Jurkat, Clone E6-1 (cell line): ENCODE results near the gene RBBP8NL.

Experiments
- DNase-seq: peaks from one replicate; pipeline ENCODE4 v3.0.0-alpha.2; 2011; ENCODE audit warnings: low read depth, low spot score
- H3K4me3 ChIP-seq: 2 replicates; pipeline ENCODE4 v1.5.1; 2011; ENCODE audit warnings: mild to moderate bottlenecking, low read length, control low read depth, moderate library complexity

Gene RBBP8NL

DNA sequence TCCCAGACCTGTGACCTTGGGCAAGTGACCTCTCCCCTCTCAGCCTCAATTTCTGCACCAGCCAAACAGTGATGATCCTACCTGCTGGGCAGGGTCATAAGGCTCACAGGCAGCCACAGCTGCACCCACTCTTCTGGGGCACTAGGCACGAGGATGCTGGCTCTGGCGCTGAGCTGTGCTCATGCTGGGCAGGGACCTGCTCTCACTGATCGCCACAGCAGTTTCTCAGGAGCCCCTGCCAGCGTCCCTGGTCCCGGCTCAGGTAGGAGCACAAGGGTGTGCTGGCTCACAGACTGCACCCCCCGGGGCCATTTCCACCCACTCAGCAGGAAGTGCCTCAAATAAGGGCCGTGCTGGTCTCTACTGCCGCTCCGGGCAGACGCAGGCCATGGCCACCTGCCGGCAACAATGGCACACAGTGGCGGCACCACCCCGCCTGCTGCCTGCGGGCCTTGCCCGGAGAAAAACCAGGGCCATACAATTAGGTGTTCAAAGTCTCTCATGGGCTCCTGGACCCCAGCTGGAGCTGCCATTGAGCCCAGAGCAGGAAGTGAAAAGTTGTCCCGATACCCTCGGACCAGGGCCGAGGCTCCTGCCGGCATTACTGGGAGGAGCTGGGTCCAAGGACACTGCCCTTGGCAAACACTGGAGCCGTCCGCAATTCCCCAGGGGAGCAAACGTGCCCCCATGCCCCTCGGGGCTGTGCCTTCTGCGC is 15.7 kb downstream of the RBBP8NL start:
- H3K4me3 ChIP-seq, result no peak overlapping the region
- DNase-seq, result no peak

GRCh38 chr20:62410746-62411478 is 16.4 kb downstream of the RBBP8NL start:
- H3K4me3 ChIP-seq, result no peak overlapping the region
- DNase-seq, result no peak

DNA sequence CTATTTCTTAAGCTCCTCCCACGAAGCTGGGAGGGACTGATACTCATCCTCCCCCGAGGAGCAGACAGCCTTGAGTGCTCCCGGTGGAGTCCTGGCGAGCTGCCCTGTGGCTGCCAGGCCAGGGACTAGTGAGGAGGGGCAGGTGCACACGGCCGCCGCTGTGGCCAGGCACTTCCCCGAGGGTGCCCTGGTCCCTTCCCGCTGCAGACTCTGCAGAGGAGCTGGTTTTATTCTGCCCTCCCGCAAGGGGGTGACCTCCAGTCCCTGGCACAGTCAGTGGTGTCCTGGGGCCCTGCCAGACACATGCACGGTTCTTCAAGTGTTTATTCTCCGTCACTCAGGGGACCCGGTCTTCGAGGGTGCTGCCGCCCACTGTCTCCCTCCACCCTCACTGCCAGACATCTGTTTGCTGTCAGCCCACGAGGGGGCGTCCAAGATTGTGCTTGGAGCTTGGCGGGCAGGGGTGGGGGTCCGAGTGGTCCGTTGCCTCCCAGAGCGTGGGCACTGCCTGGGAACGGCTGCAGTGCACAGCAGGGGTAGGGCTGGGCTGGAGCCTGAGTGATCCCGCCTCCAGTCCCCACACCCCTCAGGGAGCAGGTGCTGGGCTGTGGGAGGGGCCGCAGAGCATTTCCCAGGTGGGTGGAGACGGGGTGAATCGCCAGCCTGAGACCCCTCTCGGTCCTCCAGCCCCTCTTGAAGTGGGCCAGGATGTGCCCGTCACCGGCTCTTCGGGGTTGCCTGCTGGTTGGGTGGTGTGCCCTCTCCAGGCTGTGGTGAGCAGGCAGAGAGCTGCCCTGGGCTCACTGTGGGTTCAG is 17.2 kb downstream of the RBBP8NL start:
- H3K4me3 ChIP-seq, result peak overlapping the region; percentile 20
- no peak for DNase-seq

GRCh38 chr20:62409086-62409853 is 18.1 kb downstream of the RBBP8NL start:
- DNase-seq, result no peak
- no peak overlapping the region for H3K4me3 ChIP-seq

GRCh38 chr20:62408640-62409039 is 18.7 kb downstream of the RBBP8NL start:
- DNase-seq, result no peak
- no peak overlapping the region for H3K4me3 ChIP-seq

DNA sequence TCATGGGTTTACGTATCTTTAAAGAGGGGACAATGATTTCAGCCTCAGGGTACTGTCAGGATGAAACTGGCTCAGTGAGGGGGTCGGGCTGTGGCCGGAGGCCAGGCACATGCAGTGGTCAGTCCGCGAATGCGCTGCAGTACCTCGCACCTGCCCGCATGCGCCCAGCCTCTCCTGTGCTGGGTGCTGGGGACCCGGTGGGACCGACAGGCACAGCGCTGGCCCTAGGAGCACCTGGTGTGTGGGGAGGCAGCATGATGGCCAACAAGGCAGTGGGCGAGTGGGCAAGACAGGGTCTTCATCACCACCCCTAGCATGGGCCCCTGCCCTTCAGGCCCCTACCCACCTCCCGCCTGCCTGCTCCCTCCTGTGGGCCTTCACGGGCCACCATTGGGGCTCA is 19.3 kb downstream of the RBBP8NL start:
- DNase-seq, result no peak
- H3K4me3 ChIP-seq, result peak overlapping the region; percentile 52

GRCh38 chr20:62407221-62407992 is 19.9 kb downstream of the RBBP8NL start, which contains the start of gene CABLES2:
Gene CABLES2, minus strand, starts transcription at chr20:62407285. Its CDS starts 9 bp downstream, at chr20:62407276.
- peak; percentile 87 for DNase-seq
- H3K4me3 ChIP-seq, result peak within 1 kb of the TSS; percentile 77

DNA sequence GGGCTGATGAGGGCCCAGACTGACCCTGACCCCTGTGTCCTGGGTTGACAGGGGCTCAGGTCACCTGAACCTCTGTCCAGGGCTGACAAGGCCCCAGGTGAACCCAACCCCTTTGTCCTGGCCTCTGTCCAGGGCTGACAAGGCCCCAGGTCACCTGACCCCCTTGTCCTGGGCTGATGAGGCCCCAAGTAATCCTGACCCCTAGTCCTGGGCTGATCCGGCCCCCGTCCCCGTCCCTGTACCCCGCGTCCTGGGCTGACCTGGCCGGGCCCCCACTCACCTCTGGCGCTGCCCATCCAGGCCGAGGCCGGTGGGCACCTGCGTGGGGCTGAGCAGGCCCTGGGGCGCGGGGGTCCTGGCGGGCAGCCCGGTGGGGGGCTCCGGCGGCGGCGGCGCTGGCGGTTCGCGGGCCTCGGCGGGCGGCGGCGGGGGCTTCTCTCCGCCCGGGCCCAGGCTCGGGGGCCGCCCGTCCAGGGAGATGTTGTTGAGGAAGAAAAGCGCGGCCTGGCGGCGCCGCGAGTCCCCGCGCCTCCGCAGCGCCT is 20.6 kb downstream of the RBBP8NL start:
- peak overlapping the region; percentile 77 for H3K4me3 ChIP-seq
- DNase-seq, result no peak

- peak overlapping the region; percentile 77 for H3K4me3 ChIP-seq
- DNase-seq, result no peak
Observed at GRCh38 chr20:62405981-62406513, 21.3 kb downstream of the RBBP8NL start.

GRCh38 chr20:62405108-62405980 is 22.0 kb downstream of the RBBP8NL start:
- DNase-seq, result no peak
- peak overlapping the region; percentile 77 for H3K4me3 ChIP-seq

DNA sequence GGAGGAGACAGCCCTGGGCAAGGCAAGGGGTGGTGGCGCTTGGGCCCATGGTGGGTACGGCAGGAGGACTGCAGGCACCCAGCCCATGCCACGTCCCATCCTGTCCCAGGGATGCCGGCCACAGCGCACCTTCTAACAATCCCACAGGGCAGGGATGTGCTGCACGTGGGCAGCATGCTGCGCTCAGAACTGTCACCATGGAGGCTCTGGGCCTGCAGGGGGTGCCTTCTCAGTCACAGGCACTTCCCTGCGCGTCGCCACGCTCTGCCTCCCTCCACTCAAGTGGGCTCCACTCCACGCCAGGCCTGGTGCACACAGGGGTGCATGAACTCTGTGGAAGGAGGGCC is 22.6 kb downstream of the RBBP8NL start:
- H3K4me3 ChIP-seq, result no peak overlapping the region
- no peak for DNase-seq

DNA sequence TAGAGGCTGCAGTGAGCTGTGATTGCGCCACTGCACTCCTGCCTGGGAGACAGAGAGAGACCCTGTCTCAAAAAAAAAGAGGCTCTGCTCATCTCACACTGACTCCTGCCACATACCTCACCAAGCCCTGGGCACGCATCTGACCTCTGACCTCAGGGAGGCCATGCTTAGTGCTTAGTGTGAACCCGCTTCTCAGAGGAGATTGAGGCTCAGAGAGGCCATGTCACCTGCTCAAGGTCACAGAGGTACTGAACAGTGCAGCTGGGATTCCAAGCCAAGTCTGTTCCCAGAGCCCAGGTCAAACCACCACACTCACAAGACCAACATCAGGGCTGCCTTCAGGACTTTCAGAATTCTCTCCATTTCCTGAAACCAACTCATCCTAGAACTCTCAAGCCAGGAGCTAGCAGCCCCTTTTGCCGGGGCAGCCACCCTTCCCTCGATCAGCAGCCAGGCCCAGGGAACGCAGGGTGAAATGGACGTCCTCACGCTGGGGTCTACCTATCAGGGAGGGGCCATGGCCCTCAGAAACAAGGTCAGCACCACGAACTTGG is 23.1 kb downstream of the RBBP8NL start:
- H3K4me3 ChIP-seq, result no peak overlapping the region
- DNase-seq, result no peak

DNA sequence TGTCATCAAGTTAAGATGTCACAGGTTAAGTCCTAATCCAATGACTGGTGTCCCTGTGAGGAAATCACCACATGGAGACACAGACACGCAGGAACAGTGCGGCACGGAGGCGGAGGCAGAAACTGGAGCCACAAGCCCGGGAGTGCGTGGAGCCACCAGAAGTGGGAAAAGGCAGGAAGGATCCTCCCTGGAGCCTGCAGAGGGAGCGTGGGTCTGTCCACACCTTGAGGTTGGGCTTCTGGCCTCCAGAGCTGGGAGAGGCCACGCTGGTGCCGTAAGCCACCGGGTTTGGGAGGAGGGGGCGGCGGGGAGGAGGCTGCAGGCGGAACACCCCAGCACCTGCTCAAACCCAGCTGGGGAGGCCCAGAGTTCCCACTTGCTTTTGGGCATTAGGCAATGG is 24.0 kb downstream of the RBBP8NL start:
- DNase-seq, result no peak
- H3K4me3 ChIP-seq, result no peak overlapping the region

GRCh38 chr20:62402456-62403150 is 24.7 kb downstream of the RBBP8NL start:
- H3K4me3 ChIP-seq, result no peak overlapping the region
- no peak for DNase-seq

DNA sequence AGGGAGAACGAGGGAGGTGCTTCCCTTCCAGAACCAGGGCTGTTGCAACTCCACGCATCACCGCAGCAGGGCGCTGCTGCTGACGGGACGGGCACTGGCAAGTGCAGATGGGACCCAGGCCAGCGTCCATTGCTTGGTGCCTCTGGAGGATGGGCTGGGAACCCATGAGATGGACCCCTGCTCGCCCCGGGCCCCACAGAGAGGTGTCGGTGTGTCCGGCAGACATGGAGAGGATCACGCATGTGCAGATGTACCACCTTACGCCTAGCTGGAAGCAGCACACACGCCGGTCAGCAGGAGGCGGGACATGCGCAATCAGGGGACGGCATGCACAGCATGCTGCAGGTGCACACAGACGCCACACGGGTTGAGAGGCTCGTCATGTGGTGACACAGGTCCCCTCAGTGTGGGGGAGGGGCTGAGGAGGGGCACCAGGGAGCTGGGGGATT is 26.0 kb downstream of the RBBP8NL start:
- DNase-seq, result no peak
- no peak overlapping the region for H3K4me3 ChIP-seq

- DNase-seq, result no peak
- H3K4me3 ChIP-seq, result no peak overlapping the region
Observed at GRCh38 chr20:62400541-62400940, 26.8 kb downstream of the RBBP8NL start.
